H1 (cell line): ENCODE data around the gene GSC.

Experiments used
- CBX5 ChIP-seq: fragments of 300-800, 300-1000 bp; sonication (generic); IDR thresholded peaks from 2 replicates; pipeline ENCODE4 v1.7.1; 2016; ENCODE audit warnings: antibody characterized with exemption, low read length, low read depth
- CHD1 ChIP-seq: IDR thresholded peaks from 2 replicates; pipeline ENCODE4 v1.6.1; 2012; ENCODE audit warnings: low read depth, low read length, improper control_type of control experiment
- CHD2 ChIP-seq: IDR thresholded peaks from 2 replicates; pipeline ENCODE4 v1.6.1; 2012; ENCODE audit warnings: low read length, improper control_type of control experiment
- CREB1 ChIP-seq: IDR thresholded peaks from 2 replicates; pipeline ENCODE4 v1.6.1; 2012; ENCODE audit warnings: inconsistent platforms
- EP300 ChIP-seq, 2 experiments: IDR thresholded peaks; 1 replicate in 1 of 2; 2 replicates in 1 of 2; pipeline ENCODE4 v1.6.1; 2011 to 2012; ENCODE audit warnings: low read depth in 2 of 2, low read length in 2 of 2, mild to moderate bottlenecking in 2 of 2, borderline replicate concordance in 1 of 2, inconsistent platforms in 1 of 2, moderate library complexity in 1 of 2
- FOSL1 ChIP-seq: IDR thresholded peaks from 2 replicates; pipeline ENCODE4 v1.6.1; 2011; ENCODE audit warnings: mild to moderate bottlenecking, low read depth, low read length, moderate library complexity; ENCODE audit not compliant: insufficient read depth
- GABPA ChIP-seq: IDR thresholded peaks from 2 replicates; pipeline ENCODE4 v1.6.1; 2011; ENCODE audit warnings: mild to moderate bottlenecking, low read length, moderate library complexity, borderline replicate concordance; ENCODE audit not compliant: insufficient read depth
- GTF2F1 ChIP-seq: IDR thresholded peaks from 2 replicates; pipeline ENCODE4 v1.6.1; 2012; ENCODE audit warnings: low read depth, low read length, improper control_type of control experiment, borderline replicate concordance
- JUN ChIP-seq: IDR thresholded peaks from 2 replicates; pipeline ENCODE4 v1.6.1; 2011; ENCODE audit warnings: low read depth, mild to moderate bottlenecking, improper control_type of control experiment, low read length
- PHF8 ChIP-seq: fragments of 200-600 bp; sonication (generic); conservative IDR thresholded peaks from 2 replicates; pipeline ENCODE4 v1.7.1; 2012; ENCODE audit warnings: low read depth, mild to moderate bottlenecking, inconsistent platforms, low read length, moderate library complexity
- RFX5 ChIP-seq: IDR thresholded peaks from 2 replicates; pipeline ENCODE4 v1.6.1; 2011; ENCODE audit warnings: low read depth, low read length, improper control_type of control experiment, borderline replicate concordance
- TAF1 ChIP-seq: IDR thresholded peaks from 2 replicates; pipeline ENCODE4 v1.6.1; 2011; ENCODE audit warnings: mild to moderate bottlenecking, low read depth, low read length
- TF ChIP-seq, protein P1 (sequence below), 3 experiments: IDR thresholded peaks; 1 replicate in 2 of 3; 2 replicates in 1 of 3; pipeline versions ENCODE4 v1.5.1 to v1.6.1; 2011; ENCODE audit warnings: low read length in 3 of 3, mild to moderate bottlenecking in 3 of 3, inconsistent platforms in 2 of 3, low read depth in 1 of 3, moderate library complexity in 1 of 3; ENCODE audit not compliant: insufficient read depth in 1 of 3; ENCODE audit errors: control extremely low read depth in 1 of 3

GRCh38 chr14:94773655-94774343, 3.9 kb upstream of the GSC start:
- TF ChIP-seq EP300 (IDR thresholded peaks at IDR 0.05; ENCODE audit: borderline replicate concordance in 1 of 2, low read depth in 2 of 2, low read length in 2 of 2) (no peak), RFX5 (no peak), CHD1 (no peak), JUN (no peak), TAF1 (no peak), CHD2 (no peak), GTF2F1 (no peak), GABPA (no peak), CREB1 (no peak), PHF8 (no peak), CBX5 (no peak), FOSL1 (no peak)
- TF ChIP-seq, protein P1, sequence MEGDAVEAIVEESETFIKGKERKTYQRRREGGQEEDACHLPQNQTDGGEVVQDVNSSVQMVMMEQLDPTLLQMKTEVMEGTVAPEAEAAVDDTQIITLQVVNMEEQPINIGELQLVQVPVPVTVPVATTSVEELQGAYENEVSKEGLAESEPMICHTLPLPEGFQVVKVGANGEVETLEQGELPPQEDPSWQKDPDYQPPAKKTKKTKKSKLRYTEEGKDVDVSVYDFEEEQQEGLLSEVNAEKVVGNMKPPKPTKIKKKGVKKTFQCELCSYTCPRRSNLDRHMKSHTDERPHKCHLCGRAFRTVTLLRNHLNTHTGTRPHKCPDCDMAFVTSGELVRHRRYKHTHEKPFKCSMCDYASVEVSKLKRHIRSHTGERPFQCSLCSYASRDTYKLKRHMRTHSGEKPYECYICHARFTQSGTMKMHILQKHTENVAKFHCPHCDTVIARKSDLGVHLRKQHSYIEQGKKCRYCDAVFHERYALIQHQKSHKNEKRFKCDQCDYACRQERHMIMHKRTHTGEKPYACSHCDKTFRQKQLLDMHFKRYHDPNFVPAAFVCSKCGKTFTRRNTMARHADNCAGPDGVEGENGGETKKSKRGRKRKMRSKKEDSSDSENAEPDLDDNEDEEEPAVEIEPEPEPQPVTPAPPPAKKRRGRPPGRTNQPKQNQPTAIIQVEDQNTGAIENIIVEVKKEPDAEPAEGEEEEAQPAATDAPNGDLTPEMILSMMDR (IDR thresholded peaks at IDR 0.05; ENCODE audit: control extremely low read depth in 1 of 3, insufficient read depth in 1 of 3, low read depth in 1 of 3, low read length in 3 of 3), result no peak
